Central memory CD4-positive, alpha-beta T cell (primary cell): ENCODE data around the gene COG1.

Experiments used
- DNase-seq: peaks from one replicate; pipeline ENCODE4 v3.0.0; 2022

The COG1 gene

GRCh38 chr17:73168667-73169066, 24.2 kb upstream of the COG1 start:
- no peak for DNase-seq

DNA sequence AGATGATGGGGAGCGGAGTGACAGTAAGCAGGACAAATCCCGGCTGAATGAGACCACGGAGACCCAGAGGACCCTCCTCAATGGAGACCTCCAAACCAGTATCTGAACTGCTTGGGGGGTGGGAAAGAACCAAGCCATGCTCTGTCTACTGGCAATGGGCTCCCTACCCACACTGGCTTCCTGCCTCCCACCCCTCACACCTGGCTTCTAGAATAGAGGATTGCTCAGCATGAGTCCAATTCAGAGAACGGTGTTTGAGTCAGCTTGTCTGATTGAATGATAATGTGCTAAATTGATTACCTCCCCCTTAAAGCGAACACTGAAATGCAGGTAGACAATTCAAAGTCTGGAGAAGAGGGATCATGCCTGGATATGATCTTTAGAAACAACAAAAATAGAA, 22.5 kb upstream of the COG1 start:
- no peak for DNase-seq

DNA sequence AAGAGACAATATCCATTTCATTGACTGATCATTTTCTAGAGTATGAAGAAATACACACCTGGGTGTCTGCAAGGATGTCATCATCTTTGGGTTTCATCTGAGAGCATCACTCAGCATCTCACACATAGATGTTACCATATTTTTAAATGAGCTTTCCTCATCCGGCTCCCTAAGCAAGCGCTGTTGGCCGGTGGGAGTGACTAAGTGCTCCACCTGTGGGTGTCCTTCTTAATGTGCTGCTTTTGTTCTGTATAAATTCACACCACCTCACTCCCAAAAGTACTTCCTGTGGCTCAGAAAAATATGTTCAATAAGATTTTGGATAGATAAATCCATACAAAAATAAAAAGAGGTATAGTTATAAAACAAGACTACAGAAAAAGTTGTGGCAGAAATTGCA, 20.6 kb upstream of the COG1 start:
- no peak for DNase-seq

- no peak for DNase-seq
Measured at GRCh38 chr17:73174126-73174525, 18.7 kb upstream of the COG1 start.

DNA sequence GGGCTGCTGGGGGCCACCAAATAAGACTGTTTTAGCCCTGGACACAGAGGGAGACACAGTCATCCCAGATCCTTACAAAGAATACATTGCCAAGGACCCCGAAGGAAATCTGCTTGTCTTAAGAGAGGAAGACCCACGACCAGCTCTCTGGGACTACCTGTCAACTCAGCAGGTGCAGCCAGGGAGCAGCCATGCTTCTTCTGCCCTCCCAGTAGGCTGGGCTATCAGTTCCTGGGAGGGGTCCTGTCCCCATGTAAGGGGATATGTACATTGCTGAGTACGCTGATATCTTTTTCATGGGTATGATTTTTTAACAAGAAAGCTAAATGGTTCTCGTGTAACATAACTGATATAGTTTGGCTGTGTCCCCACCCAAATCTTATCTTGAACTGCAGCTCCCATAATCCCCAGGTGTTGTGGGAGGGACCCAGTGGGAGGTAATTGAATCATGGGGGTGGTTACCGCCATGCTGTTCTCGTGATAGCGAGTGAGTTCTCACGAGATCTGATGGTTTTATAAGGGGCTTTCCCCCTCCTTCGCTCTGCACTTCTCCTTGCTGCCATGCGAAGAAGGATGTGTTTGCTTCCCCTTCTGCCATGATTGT, 16.8 kb upstream of the COG1 start:
- DNase-seq: no peak

GRCh38 chr17:73179387-73179786, 13.5 kb upstream of the COG1 start:
- no peak for DNase-seq

DNA sequence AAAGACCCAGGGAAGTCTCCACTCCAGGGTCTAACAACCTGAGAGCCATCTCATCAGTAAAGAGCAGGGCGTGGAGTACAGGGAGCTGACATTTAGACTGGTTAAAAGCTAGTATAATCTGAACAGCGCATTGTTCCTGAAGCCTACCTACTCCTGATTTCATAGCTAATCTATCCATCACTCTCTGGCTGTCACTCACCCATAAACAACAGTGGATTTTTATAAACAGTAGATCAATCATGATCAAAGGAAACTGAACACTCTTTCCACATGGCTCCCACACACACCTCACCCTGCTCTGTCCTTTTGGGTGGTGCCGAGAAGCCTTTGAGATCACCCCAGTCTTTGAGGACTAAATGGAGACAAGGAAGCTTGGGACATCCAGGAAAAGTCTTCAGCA, 13.0 kb upstream of the COG1 start:
- no peak for DNase-seq

DNA sequence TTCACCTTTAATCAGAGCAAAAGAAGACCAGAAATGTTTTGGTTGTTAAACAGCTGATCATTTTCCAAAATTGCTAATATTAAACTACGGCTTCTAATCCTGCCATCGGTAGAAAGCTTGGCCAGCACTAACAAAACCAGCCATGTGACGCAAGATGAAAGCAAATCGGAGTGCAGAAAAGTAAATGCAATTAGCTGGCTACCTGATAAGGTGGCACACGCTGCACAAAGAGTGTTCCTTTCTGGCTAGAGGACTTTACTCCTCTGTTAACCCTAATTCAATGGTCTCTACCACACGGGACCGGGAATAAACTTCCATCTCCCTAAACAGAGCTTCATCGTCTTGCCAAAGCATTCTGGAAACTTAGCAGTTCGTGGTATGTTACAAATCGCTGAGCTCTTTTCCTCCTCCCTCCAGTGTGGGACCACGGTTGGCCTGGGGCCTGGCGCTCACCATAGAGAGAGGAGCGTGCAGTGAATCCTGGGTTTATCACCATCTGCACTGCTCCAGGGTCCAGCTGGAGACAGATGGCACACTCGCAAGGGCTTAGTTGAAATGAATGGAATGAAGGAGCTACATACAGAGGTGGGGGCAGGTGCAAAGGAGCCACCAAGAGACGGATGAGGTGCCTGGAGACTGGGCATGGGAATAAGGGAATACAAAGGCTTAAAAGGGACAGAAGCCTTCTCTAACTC, 10.1 kb upstream of the COG1 start:
- DNase-seq: no peak

- DNase-seq: no peak
Measured at GRCh38 chr17:73184136-73184993, 8.5 kb upstream of the COG1 start.

- DNase-seq: no peak
Measured at GRCh38 chr17:73186283-73187050, 6.4 kb upstream of the COG1 start.

- DNase-seq: no peak
Measured at GRCh38 chr17:73187203-73187769, 5.6 kb upstream of the COG1 start.

DNA sequence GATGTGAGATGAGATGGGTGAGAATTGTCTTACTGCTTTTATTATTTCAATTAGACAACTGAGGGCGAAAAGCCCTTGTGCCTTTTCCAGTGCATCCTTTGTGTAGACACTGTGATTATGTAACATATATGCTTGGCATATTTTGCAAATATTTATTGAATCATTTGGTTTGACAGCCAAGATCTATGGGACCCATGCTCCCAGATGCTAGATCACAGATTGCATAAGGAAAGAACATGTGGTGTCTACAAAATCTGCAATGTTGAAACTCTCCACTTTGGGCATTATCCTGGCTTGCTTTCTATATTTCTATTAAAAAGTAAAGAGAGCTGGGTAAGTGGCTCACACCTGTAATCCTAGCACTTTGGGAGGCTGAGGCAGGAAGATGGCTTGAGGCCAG, 4.8 kb upstream of the COG1 start:
- DNase-seq: no peak

DNA sequence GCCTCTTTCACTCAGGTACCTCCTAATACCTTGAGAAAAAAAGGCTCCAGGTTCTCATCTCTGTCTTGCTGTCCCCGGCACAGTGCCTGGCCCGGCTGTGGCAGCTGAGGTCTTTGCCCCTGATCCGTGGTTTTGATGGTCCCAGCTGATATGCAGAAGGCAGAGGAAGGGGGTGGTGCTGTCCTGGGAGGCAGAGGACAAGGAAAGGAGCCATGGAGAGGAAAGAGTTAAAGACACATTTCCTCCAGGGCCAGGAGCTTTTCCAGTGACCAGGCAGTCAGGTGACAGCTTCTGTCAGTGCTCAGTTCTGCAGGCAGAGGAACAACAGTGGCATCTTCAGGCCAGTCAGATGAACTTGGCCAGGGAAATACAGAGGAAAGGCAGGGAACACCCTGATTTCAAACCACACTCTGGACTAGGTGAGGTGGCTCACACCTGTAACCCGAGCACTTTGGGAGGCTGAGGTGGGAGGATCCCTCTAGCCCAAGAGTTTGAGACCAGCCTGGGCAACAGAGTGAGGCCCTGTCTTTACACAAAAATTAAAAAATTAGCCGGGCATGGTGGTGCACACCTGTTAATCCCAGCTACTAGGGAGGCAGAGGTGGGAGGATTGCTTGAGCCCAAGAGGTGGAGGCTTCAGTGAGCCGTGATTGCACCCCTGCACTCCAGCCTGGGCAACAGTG, 3.3 kb upstream of the COG1 start:
- no peak for DNase-seq

GRCh38 chr17:73191443-73192205, 1.2 kb upstream of the COG1 start:
- peak; percentile 60 for DNase-seq

DNA sequence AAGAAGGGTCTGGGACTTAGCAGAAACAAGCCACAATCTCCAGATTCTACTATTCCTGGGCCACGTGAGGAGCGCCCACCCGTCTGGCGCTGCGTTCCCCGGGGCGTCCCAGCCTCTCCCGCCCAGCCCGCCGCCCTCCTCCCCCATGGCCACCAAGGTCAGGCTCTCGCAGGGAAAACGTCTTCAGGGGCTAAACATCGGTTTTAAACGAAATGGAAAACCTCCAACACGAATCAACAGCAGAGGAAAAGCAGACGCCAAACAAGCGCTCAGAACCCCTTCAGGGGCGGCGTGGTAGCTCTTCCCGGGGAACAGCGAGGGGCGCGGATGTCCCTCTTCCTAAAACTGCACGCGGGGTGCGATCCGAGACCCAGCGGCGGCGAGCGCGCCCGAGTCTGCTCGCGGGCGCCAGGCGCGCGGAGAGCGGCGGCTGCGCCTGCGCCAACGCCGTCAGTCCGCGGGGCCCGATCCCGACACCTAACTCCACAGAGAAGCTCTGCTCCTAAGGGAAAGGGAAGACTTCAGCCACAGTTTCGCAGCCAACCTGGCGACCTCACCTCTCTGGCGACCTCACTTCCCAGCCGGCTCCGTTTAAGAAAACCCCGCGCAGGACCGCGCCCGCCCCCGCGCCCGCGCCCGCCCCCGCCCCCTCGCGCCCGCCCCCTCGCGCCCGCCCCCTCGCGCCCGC, 505 bp upstream of the COG1 start:
- DNase-seq: peak; percentile 62

GRCh38 chr17:73194514-73195222, 1.8 kb downstream of the COG1 start:
- DNase-seq: no peak

DNA sequence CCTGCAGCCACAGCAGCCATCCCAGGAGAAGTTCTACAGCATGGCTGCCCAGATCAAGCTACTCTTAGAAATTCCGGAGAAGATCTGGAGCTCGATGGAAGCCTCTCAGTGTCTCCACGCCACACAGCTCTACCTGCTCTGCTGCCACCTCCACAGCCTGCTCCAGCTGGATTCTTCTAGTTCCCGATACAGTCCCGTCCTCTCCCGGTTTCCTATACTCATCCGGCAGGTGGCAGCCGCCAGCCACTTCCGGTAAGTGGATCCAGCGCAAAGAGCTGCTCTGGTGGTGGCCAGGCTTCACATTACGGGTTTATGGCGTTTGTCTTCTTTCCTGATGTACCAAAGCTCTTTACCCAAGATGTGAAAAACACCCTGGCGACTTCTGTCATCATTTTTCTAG, 3.6 kb downstream of the COG1 start:
- DNase-seq: no peak

- no peak for DNase-seq
Measured at GRCh38 chr17:73197161-73197560, 4.3 kb downstream of the COG1 start.

GRCh38 chr17:73198201-73198929, 5.5 kb downstream of the COG1 start:
- DNase-seq: no peak

GRCh38 chr17:73198930-73199260, 6.0 kb downstream of the COG1 start:
- no peak for DNase-seq
